Large intestine (tissue), 3 donors: ENCODE data around the gene CNOT6L. TPM values are rescaled to one million over a fixed set of nuclear protein-coding genes. Genes with fewer than 3 reads are reported as not detected.
"Not testable (repeated sequence)": the region's sequence is repeated elsewhere in the genome, so short reads cannot be mapped to it uniquely, and the experiment has no call there.

Experiments used
- DNase-seq, 2 donors: peaks; one replicate each; pipeline versions ENCODE4 v3.0.0 to v3.0.0-alpha.2; 2013
- H3K27ac ChIP-seq: one replicate; pipeline ENCODE4 v1.5.1; 2013; ENCODE audit warnings: low read length
- H3K27me3 ChIP-seq: 2 replicates; pipeline ENCODE4 v1.6.1; 2013; ENCODE audit warnings: low read length; ENCODE audit not compliant: control insufficient read depth, insufficient read depth
- H3K36me3 ChIP-seq: 2 replicates; pipeline ENCODE4 v1.6.1; 2013; ENCODE audit warnings: low read length; ENCODE audit not compliant: control insufficient read depth, insufficient read depth
- H3K4me1 ChIP-seq: one replicate; pipeline ENCODE4 v1.6.1; 2013; ENCODE audit warnings: low read length; ENCODE audit not compliant: control insufficient read depth, insufficient read depth
- H3K4me3 ChIP-seq: one replicate; pipeline ENCODE4 v1.5.1; 2013; ENCODE audit warnings: low read length
- H3K9me3 ChIP-seq: one replicate; pipeline ENCODE4 v1.6.1; 2013; ENCODE audit warnings: mild to moderate bottlenecking, low read depth, low read length, moderate library complexity; ENCODE audit not compliant: control insufficient read depth
- WGBS: methylation state at CpG from one replicate; pipeline ENCODE4 v1.1.5; 2013; ENCODE audit warnings: low lambda C conversion rate; ENCODE audit not compliant: insufficient coverage; 5-methylcytosine and 5-hydroxymethylcytosine counted together
- polyA plus RNA-seq: library from polyadenylated mRNA; unstranded; fragments of 120-200 nt; gene quantifications from one replicate; pipeline ENCODE4 v1.2.1, GENCODE V29; 2013

CNOT6L gene
- polyA plus RNA-seq, 1 donor = 29.5 TPM

DNA sequence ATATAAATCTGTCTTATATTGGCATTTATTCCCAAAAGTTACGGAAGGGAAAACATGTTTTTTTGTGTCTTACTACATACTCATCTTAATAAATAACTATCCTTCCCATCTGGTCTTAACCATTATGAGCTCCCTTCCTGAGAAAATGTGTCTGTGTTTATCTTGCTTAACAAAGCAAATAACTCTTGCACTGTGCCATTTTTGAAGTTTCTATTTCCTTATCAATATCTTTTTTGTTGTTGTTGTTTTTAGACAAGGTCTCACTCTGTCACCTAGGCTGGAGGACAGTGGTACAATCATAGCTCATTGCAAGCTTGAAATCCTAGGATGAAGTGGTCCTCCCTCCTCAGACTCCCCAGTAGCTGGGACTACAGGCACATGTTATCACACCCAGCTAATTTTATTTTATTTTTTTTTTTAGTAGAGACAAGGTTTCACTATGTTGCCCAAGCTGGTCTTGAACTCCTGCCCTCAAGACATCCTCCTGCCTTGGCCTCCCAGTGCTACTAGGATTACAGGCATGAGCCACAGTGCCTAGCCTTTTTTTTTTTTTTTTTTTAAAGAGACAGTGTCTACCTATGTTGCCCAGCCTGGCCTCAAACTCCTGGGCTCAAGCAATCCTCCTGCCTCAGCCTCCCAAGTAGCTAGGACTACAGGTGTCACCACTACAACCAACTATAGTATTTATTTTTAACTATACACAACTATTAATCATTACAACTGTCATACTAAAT, 36.9 kb downstream of the CNOT6L start:
- no peaks in the 10 kb centered on the region for H3K27me3 ChIP-seq
- DNase-seq = no peak
- no peak overlapping the region for H3K4me3 ChIP-seq
- 88% methylated on average over 1 of the region's 1 CpG for WGBS
- peaks cover 6% of the 10 kb centered on the region for H3K4me1 ChIP-seq
- no peaks in the 10 kb centered on the region for H3K9me3 ChIP-seq
- no peak overlapping the region for H3K27ac ChIP-seq
- no peaks in the 10 kb centered on the region for H3K36me3 ChIP-seq

DNA sequence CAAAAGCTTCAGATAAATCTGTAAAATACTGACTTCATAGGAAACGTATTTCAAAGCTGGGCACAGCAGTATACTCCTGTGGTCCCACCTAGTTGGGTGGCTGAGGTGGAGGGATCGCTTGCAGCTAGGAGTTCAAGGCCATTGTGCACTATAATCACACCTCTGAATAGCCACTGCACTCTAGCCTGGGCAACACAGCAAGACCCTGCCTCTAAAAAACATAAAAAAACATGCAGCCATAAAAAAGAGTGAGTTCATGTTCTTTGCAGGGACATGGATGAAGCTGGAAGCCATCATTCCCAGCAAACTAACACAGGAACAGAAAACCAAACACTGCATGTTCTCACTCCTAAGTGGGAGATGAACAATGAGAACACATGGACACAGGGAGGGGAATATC, 38.4 kb downstream of the CNOT6L start:
- H3K27ac ChIP-seq, H3K27me3 ChIP-seq, H3K36me3 ChIP-seq, DNase-seq, H3K9me3 ChIP-seq, H3K4me3 ChIP-seq: not testable (repeated sequence)
- WGBS = no CpG with 5 or more reads among the region's 2 CpGs
- H3K4me1 ChIP-seq = peaks cover 18% of the 10 kb centered on the region

DNA sequence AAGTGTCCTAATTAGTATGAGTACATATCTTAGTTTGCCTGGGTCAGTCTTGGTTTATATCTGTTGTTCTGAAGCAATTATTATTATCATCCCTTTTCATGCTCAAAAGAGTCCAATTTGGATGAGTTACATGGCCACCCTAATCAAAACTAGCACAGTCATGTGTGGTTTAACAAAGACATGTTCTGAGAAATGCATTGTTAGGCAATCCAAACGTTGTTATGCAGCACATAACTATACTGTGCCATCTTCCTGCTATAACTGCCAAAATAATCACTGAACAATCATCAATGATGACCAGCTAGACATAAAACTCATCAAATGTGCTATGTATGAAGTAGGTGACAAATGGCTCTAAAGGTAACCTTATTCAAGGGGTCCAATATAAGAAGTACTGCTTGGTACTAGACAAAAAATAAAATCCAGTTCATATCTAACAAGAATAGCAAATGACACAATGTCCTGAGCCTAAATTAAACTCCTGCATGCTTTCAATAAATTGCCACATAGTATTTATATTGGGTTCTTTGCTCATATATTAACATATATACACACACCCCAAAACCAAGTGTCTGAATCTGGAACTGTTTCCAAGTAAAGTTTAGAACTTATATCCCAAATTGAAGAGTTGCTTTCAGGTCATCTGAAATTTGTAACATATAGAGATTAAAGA, 41.9 kb downstream of the CNOT6L start:
- H3K4me1 ChIP-seq = peaks cover 14% of the 10 kb centered on the region
- 0% methylated on average over 1 of the region's 1 CpG for WGBS
- DNase-seq = peak in 1 of 2 donors; percentile 36
- no peak overlapping the region for H3K4me3 ChIP-seq
- peaks cover 9% of the 10 kb centered on the region for H3K36me3 ChIP-seq
- H3K27me3 ChIP-seq = no peaks in the 10 kb centered on the region
- H3K27ac ChIP-seq = peak overlapping the region; percentile 75
- H3K9me3 ChIP-seq = no peaks in the 10 kb centered on the region

DNA sequence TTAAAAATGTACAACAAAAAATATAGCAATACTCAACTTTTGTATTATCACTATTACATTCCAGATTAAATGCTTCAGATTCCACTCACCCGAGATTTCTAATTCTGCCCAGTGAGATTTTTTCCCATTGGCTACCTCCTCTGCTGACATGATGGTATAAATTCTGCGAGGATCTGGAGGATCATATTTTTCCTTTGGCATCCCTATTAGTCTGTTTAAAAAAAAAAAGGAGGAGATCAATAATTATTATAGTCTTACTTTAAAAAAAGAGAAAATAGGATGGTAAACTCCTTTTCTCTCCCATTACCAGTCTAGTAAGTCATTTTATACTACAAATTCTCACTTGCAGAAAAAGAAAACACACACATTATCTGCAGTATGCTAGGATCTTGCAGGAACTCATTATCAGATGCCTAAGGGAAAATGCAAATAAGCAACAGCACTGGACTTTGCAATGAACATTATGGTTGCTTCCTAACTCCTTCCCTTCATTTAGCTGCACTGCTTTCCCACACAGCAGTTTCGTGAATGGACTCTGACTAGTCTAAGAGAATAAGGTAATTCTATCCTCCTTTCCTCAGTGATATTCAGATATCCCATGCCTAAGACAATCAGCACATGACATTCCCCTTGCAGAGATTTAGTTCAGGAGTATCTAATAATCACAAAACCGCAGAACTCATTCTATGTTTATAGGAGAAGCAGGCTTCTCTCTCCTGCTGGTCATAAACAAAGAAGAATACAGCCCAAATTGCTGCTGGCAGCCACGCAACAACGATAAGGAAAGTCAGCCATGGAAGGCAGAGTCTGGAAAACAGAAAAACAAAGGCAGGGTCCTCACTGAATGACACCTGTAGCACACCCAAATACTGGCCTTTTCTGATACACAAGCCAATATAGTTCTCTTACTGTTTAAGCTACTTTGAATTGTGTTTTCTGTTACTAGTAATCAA, 42.7 kb downstream of the CNOT6L start:
- peaks cover 14% of the 10 kb centered on the region for H3K36me3 ChIP-seq
- no CpG with 5 or more reads among the region's 6 CpGs for WGBS
- peak overlapping the region; percentile 8 for H3K4me3 ChIP-seq
- H3K9me3 ChIP-seq = no peaks in the 10 kb centered on the region
- H3K4me1 ChIP-seq = peaks cover 14% of the 10 kb centered on the region
- peak overlapping the region; percentile 75 for H3K27ac ChIP-seq
- H3K27me3 ChIP-seq = no peaks in the 10 kb centered on the region
- DNase-seq = peak; percentile 37 to 77

DNA sequence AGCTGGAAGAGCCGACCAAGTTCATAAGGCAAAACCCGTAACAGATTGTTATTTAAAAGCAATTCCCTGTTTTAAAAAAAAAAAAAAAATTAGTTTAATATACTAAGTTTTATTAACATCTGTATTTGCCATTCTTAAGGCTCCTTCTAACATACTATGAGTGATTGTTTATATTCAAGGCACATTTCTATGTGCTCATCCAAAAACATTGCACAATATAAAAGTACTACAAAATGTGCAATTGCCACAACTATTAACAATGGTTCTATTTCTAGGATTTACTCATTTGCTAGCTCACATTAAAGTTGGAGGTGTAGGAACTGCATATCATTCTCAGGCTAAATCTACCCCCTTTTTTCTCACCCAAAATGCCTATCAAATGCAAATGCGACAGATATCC, 46.1 kb downstream of the CNOT6L start:
- Histone ChIP-seq H3K9me3 (no peaks in the 10 kb centered on the region), H3K27ac (no peak overlapping the region), H3K36me3 (peaks cover 14% of the 10 kb centered on the region), H3K4me3 (no peak overlapping the region), H3K27me3 (no peaks in the 10 kb centered on the region), H3K4me1 (peaks cover 14% of the 10 kb centered on the region)
- no peak for DNase-seq
- 100% methylated on average over 1 of the region's 3 CpGs for WGBS

DNA sequence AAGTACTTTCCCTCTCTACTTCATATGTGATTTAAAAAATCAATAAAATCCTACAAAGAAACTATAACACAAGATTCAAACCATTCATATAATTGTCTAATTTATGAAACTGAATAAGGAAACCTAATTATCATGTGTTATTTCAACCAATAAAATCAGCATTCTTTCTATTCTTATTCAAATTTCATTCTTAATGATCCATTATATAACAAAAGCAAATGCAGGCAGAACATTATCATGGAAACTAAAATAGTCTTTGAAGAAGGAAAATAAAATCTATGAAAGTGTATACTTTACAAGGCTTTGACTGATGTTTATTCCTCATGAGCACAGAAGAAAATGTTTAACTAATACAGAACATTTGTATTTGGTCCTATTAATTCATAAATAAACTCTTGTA, 47.6 kb downstream of the CNOT6L start:
- Histone ChIP-seq H3K27me3 (no peaks in the 10 kb centered on the region), H3K9me3 (no peaks in the 10 kb centered on the region), H3K27ac (no peak overlapping the region), H3K4me1 (peaks cover 5% of the 10 kb centered on the region), H3K4me3 (no peak overlapping the region), H3K36me3 (peaks cover 14% of the 10 kb centered on the region)
- DNase-seq = no peak

DNA sequence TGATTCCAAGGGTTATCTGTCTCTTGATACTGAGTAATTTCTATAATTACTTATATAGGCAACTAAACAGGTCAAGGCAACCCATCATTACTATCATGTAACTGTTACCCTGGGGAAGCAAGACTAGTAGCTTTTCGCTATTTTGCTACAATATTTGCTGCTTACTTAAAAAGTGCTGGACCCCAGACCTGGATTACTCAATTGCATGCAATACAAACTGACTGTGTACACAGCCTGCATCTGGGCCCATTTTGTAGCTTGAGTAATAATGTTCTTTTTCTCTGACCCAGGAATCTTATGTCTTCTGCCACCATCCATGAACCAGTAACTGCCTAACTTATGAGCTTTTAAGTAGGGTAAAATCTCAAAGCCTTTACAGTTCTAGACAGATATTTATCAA, 53.4 kb downstream of the CNOT6L start:
- Histone ChIP-seq H3K4me1 (no peaks in the 10 kb centered on the region), H3K27ac (no peak overlapping the region), H3K9me3 (peaks cover 4% of the 10 kb centered on the region), H3K4me3 (no peak overlapping the region), H3K27me3 (no peaks in the 10 kb centered on the region), H3K36me3 (peaks cover 5% of the 10 kb centered on the region)
- 100% methylated on average over 1 of the region's 1 CpG for WGBS
- no peak for DNase-seq

DNA sequence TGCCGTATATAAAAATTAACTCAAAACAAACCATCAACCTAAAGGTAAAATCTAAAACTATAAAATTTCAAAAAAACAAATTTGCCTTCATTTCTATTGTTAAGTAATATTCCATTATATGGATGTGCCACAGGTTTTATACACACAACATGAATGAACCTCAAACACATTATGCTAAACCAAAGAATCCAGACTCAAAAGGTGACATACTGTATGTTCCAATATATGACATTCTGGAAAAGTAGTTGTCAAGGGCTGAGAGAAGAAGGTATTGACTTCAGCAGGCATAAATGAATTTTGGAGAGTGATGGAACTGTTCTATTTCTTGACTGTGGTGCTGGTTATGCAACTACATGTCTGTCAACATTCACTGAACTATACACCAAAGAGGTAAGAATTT, 56.6 kb downstream of the CNOT6L start:
- no peak for DNase-seq
- Histone ChIP-seq H3K36me3 (peaks cover 11% of the 10 kb centered on the region), H3K9me3 (peaks cover 4% of the 10 kb centered on the region), H3K27ac (no peak overlapping the region), H3K4me3 (no peak overlapping the region), H3K27me3 (no peaks in the 10 kb centered on the region), H3K4me1 (no peaks in the 10 kb centered on the region)
- WGBS = 83% methylated on average over 1 of the region's 1 CpG

DNA sequence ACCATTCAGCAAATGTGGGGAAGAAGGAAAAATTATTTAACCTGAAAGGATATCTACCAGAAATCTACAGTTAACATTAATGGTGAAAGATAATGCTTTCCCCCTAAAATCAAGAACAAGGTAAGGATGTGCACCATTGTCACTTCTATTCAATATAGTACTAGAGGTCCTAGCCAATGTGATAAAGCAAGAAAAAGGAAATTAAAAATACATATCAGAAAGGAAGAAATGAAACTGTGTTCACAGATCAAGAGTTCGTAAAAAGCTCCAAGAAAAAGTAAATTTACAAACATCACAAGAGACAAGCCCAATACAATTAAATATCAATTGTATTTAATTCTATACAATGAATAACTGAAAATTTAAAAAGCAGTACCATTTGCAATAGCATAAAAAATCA, 57.6 kb downstream of the CNOT6L start:
- no peak overlapping the region for H3K27ac ChIP-seq
- no peak for DNase-seq
- H3K4me1 ChIP-seq = no peaks in the 10 kb centered on the region
- H3K9me3 ChIP-seq = peaks cover 4% of the 10 kb centered on the region
- H3K27me3 ChIP-seq = no peaks in the 10 kb centered on the region
- 88% methylated on average over 1 of the region's 1 CpG for WGBS
- H3K4me3 ChIP-seq = no peak overlapping the region
- H3K36me3 ChIP-seq = peaks cover 11% of the 10 kb centered on the region

DNA sequence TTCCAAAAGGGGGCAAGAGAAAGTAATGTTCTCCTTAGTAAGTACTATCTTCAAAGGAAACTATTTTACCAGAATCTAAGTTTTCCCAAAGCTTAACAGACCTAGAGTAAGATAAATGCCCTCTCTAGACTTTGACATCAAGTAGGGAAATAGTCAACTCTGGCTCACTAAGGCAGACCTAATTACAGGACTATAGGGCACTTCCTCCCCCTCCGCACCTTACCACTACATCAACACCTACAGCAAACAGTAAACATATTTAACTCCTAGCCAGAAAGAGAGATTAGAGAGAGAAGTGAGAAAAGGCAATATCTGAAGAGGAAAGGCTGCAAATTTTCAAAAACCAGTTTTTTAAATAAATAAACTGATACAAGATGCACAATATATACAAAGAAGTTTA, 60.4 kb downstream of the CNOT6L start:
- DNase-seq = no peak
- no peaks in the 10 kb centered on the region for H3K4me1 ChIP-seq
- H3K36me3 ChIP-seq = peaks cover 10% of the 10 kb centered on the region
- H3K4me3 ChIP-seq = no peak overlapping the region
- no peaks in the 10 kb centered on the region for H3K27me3 ChIP-seq
- no CpG with 5 or more reads among the region's 1 CpG for WGBS
- peaks cover 4% of the 10 kb centered on the region for H3K9me3 ChIP-seq
- no peak overlapping the region for H3K27ac ChIP-seq
